CD4-positive, alpha-beta memory T cell (primary cell): ENCODE measurements around the gene BEAN1. TPM values are rescaled to one million over a fixed set of nuclear protein-coding genes. Genes with fewer than 3 reads are reported as not detected.

Experiments used
- CTCF ChIA-PET: fragments of 350-600 bp; sonication (Branson Sonifier 250); formaldehyde crosslinking; loops from one replicate; lab custom pipeline; 2021; ENCODE audit warnings: inconsistent platforms; ENCODE audit not compliant: partially characterized antibody; lab: Charles Lee
- POLR2A ChIA-PET: fragments of 350-600 bp; sonication (Branson Sonifier 250); formaldehyde crosslinking; loops from one replicate; lab custom pipeline; 2021; ENCODE audit not compliant: partially characterized antibody; lab: Charles Lee
- DNase-seq, 5 donors: peaks; one replicate each; pipeline versions ENCODE4 v3.0.0 to v3.0.0-alpha.2; 2020 to 2022; ENCODE audit warnings: mixed read lengths in 1 of 5
- H3K27ac ChIP-seq: one replicate; pipeline ENCODE4 v1.7.0; 2013; ENCODE audit warnings: low read depth, low read length
- H3K27me3 ChIP-seq: 2 replicates; pipeline ENCODE4 v1.7.0; 2013; ENCODE audit warnings: mild to moderate bottlenecking, low read length, moderate library complexity; ENCODE audit not compliant: insufficient read depth
- H3K36me3 ChIP-seq: 2 replicates; pipeline ENCODE4 v1.7.0; 2013; ENCODE audit warnings: mild to moderate bottlenecking, low read length, moderate library complexity; ENCODE audit not compliant: insufficient read depth
- H3K4me1 ChIP-seq: 2 replicates; pipeline ENCODE4 v1.7.0; 2013; ENCODE audit warnings: mild to moderate bottlenecking, low read length, moderate library complexity; ENCODE audit not compliant: insufficient read depth
- H3K4me3 ChIP-seq, 2 donors: one replicate each; pipeline ENCODE4 v1.7.0; 2013; ENCODE audit warnings: low read length in 2 of 2, mild to moderate bottlenecking in 1 of 2
- H3K9me3 ChIP-seq, 2 donors: one replicate each; pipeline ENCODE4 v1.7.0; 2013; ENCODE audit warnings: low read length in 2 of 2, control low read depth in 1 of 2; ENCODE audit not compliant: control insufficient read depth in 1 of 2
- H3K27ac Mint-ChIP-seq, 7 donors: one replicate each; pipeline ENCODE4 v1.8.0; 2020 to 2021; ENCODE audit warnings: mixed read lengths in 7 of 7, mild to moderate bottlenecking in 6 of 7, inconsistent platforms in 3 of 7, moderate library complexity in 3 of 7
- H3K27me3 Mint-ChIP-seq, 2 donors: one replicate each; pipeline ENCODE4 v1.8.0; 2020 to 2021; ENCODE audit warnings: mixed read lengths in 2 of 2
- H3K36me3 Mint-ChIP-seq, 2 donors: one replicate each; pipeline ENCODE4 v1.8.0; 2020 to 2021; ENCODE audit warnings: mixed read lengths in 2 of 2, inconsistent platforms in 1 of 2, mild to moderate bottlenecking in 1 of 2
- H3K4me1 Mint-ChIP-seq, 4 donors: one replicate each; pipeline ENCODE4 v1.8.0; 2020 to 2021; ENCODE audit warnings: mixed read lengths in 4 of 4, mild to moderate bottlenecking in 1 of 4
- H3K4me3 Mint-ChIP-seq, 8 donors: one replicate each; pipeline ENCODE4 v1.8.0; 2020 to 2021; ENCODE audit warnings: mixed read lengths in 8 of 8, mild to moderate bottlenecking in 7 of 8, moderate library complexity in 6 of 8, inconsistent platforms in 3 of 8
- H3K9me3 Mint-ChIP-seq, 8 donors: one replicate each; pipeline ENCODE4 v1.8.0; 2020 to 2021; ENCODE audit warnings: mixed read lengths in 8 of 8, mild to moderate bottlenecking in 5 of 8, inconsistent platforms in 3 of 8, moderate library complexity in 1 of 8
- intact Hi-C: fragments of 100-400 bp; cut with micrococcal nuclease; formaldehyde crosslinking; loops from one replicate; pipeline ENCODE4 v1.15.1; 2023
- polyA plus RNA-seq, 2 donors: library from polyadenylated mRNA; unstranded; fragments of 300-500 nt; fragmentation: Illumina TruSeq; gene quantifications; one replicate each; pipeline ENCODE4 v1.2.3, GENCODE V29; 2021
- total RNA-seq, 2 experiments: library from RNA; stranded (reverse); gene quantifications; one replicate each; pipeline ENCODE4 v1.2.3, GENCODE V29; 2021

Gene BEAN1
- total and polyA plus RNA-seq, 4 experiments from 2014 or later: 0.23 TPM; not detected in 3

DNA sequence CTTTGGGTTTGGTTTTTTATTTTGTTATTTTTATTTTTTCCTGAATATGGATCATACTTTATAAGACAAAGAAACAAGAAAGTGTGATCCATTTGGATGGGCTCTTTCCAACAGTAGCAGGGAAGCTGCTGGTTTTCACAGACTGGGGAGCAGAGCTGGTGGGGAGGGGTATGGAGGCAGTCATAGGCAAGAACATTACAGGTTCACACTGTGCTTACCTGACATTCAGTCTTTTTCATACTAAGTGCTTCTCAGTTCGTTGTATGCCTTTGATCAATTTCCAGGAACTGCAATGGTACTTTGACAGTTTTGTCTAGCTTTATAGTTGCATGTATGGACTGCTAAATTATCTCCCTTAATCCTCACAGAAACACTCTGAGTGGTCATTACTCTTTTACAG lies 27.7 kb downstream of the BEAN1 start:
- H3K9me3 ChIP-seq: no peaks in the 10 kb centered on the region
- H3K27me3 ChIP-seq: no peaks in the 10 kb centered on the region
- DNase-seq: no peak
- intact Hi-C loops: no loop called here
- H3K4me3 ChIP-seq: no peak overlapping the region
- no peak overlapping the region for H3K27ac Mint-ChIP-seq
- POLR2A ChIA-PET: no interaction called here
- CTCF ChIA-PET: interaction anchor here (0.7 to 2.0 kb wide), 2 partner anchors 48 to 349 kb away, joined by 3 to 7 read pairs; no protein-coding TSS in a partner anchor
- H3K27me3 Mint-ChIP-seq: peaks cover 3 to 5% of the 10 kb centered on the region in 2 donors
- H3K27ac ChIP-seq: no peak overlapping the region
- H3K4me1 Mint-ChIP-seq: no peaks in the 10 kb centered on the region
- no peaks in the 10 kb centered on the region for H3K36me3 Mint-ChIP-seq
- H3K4me1 ChIP-seq: no peaks in the 10 kb centered on the region
- H3K36me3 ChIP-seq: no peaks in the 10 kb centered on the region
- no peaks in the 10 kb centered on the region for H3K9me3 Mint-ChIP-seq
- H3K4me3 Mint-ChIP-seq: no peak overlapping the region

DNA sequence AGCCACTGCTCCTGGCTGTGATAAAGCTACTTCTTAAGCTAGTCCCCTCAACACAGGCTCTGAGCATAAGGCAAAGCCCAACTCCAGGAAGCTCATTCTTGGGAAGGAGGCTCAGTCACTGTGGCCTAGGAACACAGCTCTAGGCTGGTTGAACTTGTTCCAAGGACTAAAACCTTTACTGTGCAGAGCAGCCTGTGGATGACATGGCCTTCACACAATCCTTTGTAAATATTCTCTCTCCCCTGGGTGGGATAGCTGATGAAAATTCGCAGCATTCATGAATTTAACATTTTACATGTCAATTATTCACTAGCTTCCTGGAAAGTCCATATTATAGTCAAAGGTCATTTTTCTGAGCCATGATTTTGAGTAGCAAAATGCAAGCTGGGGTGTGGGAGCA lies 28.9 kb downstream of the BEAN1 start:
- Histone ChIP-seq H3K9me3 (no peaks in the 10 kb centered on the region), H3K4me3 (no peak overlapping the region), H3K27me3 (no peaks in the 10 kb centered on the region), H3K4me1 (no peaks in the 10 kb centered on the region), H3K27ac (no peak overlapping the region), H3K36me3 (no peaks in the 10 kb centered on the region)
- no peak overlapping the region for H3K4me3 Mint-ChIP-seq
- no peaks in the 10 kb centered on the region for H3K9me3 Mint-ChIP-seq
- no peak for DNase-seq
- CTCF ChIA-PET: interaction anchor here (1.2 to 2.0 kb wide), 2 partner anchors 49 to 295 kb away, joined by 3 to 7 read pairs; partner anchors contain the start of gene DYNC1LI2
- no peaks in the 10 kb centered on the region for H3K4me1 Mint-ChIP-seq
- intact Hi-C loops: no loop called here
- H3K27ac Mint-ChIP-seq: no peak overlapping the region
- POLR2A ChIA-PET: no interaction called here
- H3K27me3 Mint-ChIP-seq: peaks cover 7 to 16% of the 10 kb centered on the region in 2 donors
- H3K36me3 Mint-ChIP-seq: no peaks in the 10 kb centered on the region

DNA sequence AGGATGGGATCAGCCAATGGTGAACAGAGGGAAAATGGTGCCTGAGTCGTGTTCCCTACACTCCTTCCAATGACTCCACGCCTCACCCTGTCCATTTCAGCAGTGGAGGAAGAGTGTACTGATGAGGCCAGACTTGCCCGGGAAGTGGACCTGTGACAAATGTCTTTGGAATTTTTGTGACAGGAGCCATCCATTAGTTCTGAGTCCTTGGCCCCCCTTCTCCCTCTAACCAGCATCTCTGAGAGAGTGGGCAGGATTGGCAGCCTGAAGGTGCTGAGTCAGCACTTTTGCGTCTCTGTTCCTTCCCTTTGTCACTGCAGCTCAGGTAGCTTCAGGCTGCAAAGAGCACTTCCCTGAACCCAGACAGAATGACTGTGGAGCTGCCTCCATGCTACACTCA lies 30.8 kb downstream of the BEAN1 start:
- intact Hi-C loops: no loop called here
- H3K4me1 Mint-ChIP-seq: no peaks in the 10 kb centered on the region
- Histone ChIP-seq H3K9me3 (no peaks in the 10 kb centered on the region), H3K36me3 (no peaks in the 10 kb centered on the region), H3K4me3 (no peak overlapping the region), H3K4me1 (no peaks in the 10 kb centered on the region), H3K27me3 (no peaks in the 10 kb centered on the region), H3K27ac (no peak overlapping the region)
- H3K27me3 Mint-ChIP-seq: peaks cover 7 to 19% of the 10 kb centered on the region in 2 donors
- no peak for DNase-seq
- ChIA-PET CTCF (no interaction called here), POLR2A (no interaction called here)
- H3K9me3 Mint-ChIP-seq: no peaks in the 10 kb centered on the region
- H3K4me3 Mint-ChIP-seq: no peak overlapping the region
- no peaks in the 10 kb centered on the region for H3K36me3 Mint-ChIP-seq
- no peak overlapping the region for H3K27ac Mint-ChIP-seq

DNA sequence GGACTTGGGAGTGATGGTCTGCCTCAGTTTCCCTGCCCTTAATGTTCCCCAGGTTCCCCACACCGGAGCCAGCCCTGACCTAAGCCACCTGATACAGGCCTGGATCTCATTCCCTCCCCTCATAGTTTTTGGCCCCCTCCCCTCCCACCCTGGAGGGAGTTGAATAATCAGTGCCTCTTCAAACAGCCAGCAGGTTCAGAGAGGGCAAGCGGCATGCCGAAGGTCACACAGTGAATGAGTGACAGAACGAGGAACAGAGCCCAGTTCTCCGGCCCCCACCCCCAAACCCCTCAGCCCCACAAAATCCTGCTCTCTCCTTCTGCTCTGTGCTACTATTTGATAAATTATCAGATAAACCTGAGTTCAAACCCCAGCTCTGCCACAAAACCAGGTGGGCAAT lies 31.2 kb downstream of the BEAN1 start:
- H3K36me3 Mint-ChIP-seq: no peaks in the 10 kb centered on the region
- Histone ChIP-seq H3K9me3 (no peaks in the 10 kb centered on the region), H3K27ac (no peak overlapping the region), H3K36me3 (no peaks in the 10 kb centered on the region), H3K4me1 (no peaks in the 10 kb centered on the region), H3K4me3 (no peak overlapping the region), H3K27me3 (no peaks in the 10 kb centered on the region)
- peaks cover 9 to 19% of the 10 kb centered on the region in 2 donors for H3K27me3 Mint-ChIP-seq
- no peak overlapping the region for H3K27ac Mint-ChIP-seq
- CTCF ChIA-PET: no interaction called here
- H3K4me3 Mint-ChIP-seq: no peak overlapping the region
- no peaks in the 10 kb centered on the region for H3K4me1 Mint-ChIP-seq
- POLR2A ChIA-PET: no interaction called here
- no peak for DNase-seq
- intact Hi-C loops: no loop called here
- H3K9me3 Mint-ChIP-seq: no peaks in the 10 kb centered on the region

DNA sequence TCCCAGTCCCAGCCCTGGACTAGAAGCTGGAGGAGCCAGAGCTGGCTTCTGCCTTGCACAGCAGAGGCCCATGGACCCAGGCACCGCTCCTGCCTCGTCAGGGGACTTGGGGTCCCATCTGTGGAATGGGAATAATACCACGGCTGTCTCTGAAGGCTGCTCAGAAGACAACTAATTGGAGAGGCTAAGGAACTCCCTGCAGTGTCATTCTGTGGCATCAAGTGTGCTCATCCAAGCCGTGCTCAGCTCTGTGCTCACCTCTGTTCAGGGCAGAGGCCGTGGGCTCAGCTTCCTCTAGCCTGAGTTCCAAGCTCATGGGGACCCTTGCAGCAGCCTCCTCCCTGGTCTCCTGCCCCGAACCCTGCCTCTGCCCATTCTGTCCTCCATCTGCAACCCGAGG lies 31.8 kb downstream of the BEAN1 start:
- DNase-seq: no peak
- Mint-ChIP-seq H3K9me3 (no peaks in the 10 kb centered on the region), H3K27ac (no peak overlapping the region), H3K4me1 (no peaks in the 10 kb centered on the region), H3K4me3 (no peak overlapping the region), H3K27me3 (peaks cover 14 to 21% of the 10 kb centered on the region in 2 donors), H3K36me3 (no peaks in the 10 kb centered on the region)
- Histone ChIP-seq H3K27ac (no peak overlapping the region), H3K27me3 (no peaks in the 10 kb centered on the region), H3K4me1 (no peaks in the 10 kb centered on the region), H3K9me3 (no peaks in the 10 kb centered on the region), H3K36me3 (no peaks in the 10 kb centered on the region), H3K4me3 (no peak overlapping the region)
- ChIA-PET CTCF (no interaction called here), POLR2A (no interaction called here)
- intact Hi-C loops: no loop called here

DNA sequence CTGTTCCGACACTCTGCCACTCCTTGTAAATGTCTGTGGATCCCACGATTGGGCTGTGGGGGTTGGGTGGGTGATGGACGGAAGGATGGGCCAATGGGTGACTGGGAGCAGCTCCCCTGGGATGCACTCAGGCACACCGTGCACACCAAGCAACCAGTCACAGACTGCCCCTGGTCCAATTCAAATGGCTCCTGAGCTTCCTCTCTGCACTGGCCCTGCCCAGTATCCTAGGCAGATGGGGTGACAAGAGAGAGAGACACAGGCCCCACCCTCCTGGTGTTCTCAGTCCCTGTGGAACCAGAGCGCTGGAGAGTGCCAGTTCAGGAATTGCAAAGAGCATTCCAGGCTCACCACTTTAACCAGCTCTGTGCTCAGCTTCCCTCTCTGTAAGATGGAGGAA lies 32.8 kb downstream of the BEAN1 start:
- no peaks in the 10 kb centered on the region for H3K9me3 ChIP-seq
- Mint-ChIP-seq H3K27me3 (peaks cover 16 to 25% of the 10 kb centered on the region in 2 donors), H3K9me3 (no peaks in the 10 kb centered on the region), H3K27ac (no peak overlapping the region), H3K4me3 (no peak overlapping the region), H3K4me1 (no peaks in the 10 kb centered on the region), H3K36me3 (no peaks in the 10 kb centered on the region)
- H3K36me3 ChIP-seq: no peaks in the 10 kb centered on the region
- ChIA-PET CTCF (no interaction called here), POLR2A (no interaction called here)
- intact Hi-C loops: no loop called here
- H3K27ac ChIP-seq: no peak overlapping the region
- H3K27me3 ChIP-seq: no peaks in the 10 kb centered on the region
- no peak for DNase-seq
- no peak overlapping the region for H3K4me3 ChIP-seq
- H3K4me1 ChIP-seq: no peaks in the 10 kb centered on the region

DNA sequence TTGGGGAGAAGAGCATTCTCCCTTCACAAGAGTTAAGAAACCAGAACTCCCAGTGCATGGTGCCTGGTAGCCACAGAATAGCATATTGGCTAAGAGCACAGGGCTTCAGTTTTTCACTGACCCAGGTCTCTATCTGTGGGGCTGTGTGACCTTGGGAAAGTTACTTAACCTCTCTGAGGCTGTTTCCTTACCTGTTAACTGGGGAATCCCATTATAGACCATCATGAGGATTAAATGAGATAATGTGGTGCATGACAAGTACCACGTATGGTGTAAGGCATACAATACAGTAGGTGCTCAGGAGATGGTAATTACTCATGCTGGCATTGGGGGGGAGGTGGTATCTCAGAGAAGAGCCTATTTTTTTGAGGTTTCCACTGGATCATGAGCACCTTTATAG lies 33.6 kb downstream of the BEAN1 start:
- Histone ChIP-seq H3K27ac (no peak overlapping the region), H3K9me3 (no peaks in the 10 kb centered on the region), H3K4me1 (no peaks in the 10 kb centered on the region), H3K36me3 (no peaks in the 10 kb centered on the region), H3K27me3 (no peaks in the 10 kb centered on the region), H3K4me3 (no peak overlapping the region)
- H3K4me3 Mint-ChIP-seq: no peak overlapping the region
- peaks cover 18 to 28% of the 10 kb centered on the region in 2 donors for H3K27me3 Mint-ChIP-seq
- no peaks in the 10 kb centered on the region for H3K36me3 Mint-ChIP-seq
- DNase-seq: no peak
- CTCF ChIA-PET: no interaction called here
- H3K9me3 Mint-ChIP-seq: no peaks in the 10 kb centered on the region
- intact Hi-C loops: no loop called here
- H3K27ac Mint-ChIP-seq: peak overlapping the region in 1 of 7 donors; percentile 13
- POLR2A ChIA-PET: no interaction called here
- H3K4me1 Mint-ChIP-seq: no peaks in the 10 kb centered on the region

DNA sequence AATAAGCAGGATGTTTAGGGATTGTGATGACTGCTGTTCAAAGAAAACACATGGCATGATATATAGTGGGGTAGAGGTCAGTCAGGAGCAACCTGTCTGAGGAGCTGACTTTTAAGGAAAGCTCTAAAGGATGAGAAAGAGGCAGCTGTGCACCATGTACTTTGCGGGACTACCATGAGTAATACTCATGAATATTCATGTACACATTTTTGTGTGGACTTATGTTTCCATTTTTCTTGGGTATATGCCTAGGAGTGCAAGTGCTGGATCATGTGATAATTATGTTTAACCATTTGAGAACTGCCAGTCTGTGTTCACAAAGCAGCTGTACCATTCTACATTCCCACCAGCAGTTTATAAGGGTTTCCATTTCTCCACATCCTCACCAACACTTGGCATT lies 35.8 kb downstream of the BEAN1 start:
- no peaks in the 10 kb centered on the region for H3K36me3 ChIP-seq
- H3K9me3 ChIP-seq: no peaks in the 10 kb centered on the region
- no peak overlapping the region for H3K27ac ChIP-seq
- no peak for DNase-seq
- H3K36me3 Mint-ChIP-seq: peaks cover 0 to 3% of the 10 kb centered on the region in 2 donors
- H3K9me3 Mint-ChIP-seq: peaks cover 0 to 7% (median under 1%) of the 10 kb centered on the region in 8 donors
- H3K27me3 ChIP-seq: peaks cover 4% of the 10 kb centered on the region
- intact Hi-C loops: no loop called here
- H3K27me3 Mint-ChIP-seq: peaks cover 22 to 35% of the 10 kb centered on the region in 2 donors
- no peak overlapping the region for H3K4me3 Mint-ChIP-seq
- no peaks in the 10 kb centered on the region for H3K4me1 ChIP-seq
- ChIA-PET POLR2A (no interaction called here), CTCF (no interaction called here)
- no peaks in the 10 kb centered on the region for H3K4me1 Mint-ChIP-seq
- H3K4me3 ChIP-seq: no peak overlapping the region
- no peak overlapping the region for H3K27ac Mint-ChIP-seq
